A673 (cell line): ENCODE data around the gene C11orf71.

Experiments
- CTCF ChIP-seq: fragments of 300-800, 200-600 bp; sonication (generic); conservative IDR thresholded peaks from 2 replicates; pipeline ENCODE4 v1.5.1; 2017; ENCODE audit warnings: low read depth, mild to moderate bottlenecking, antibody characterized with exemption, low read length, moderate library complexity, mixed read lengths
- EZH2 ChIP-seq: fragments of 200-600 bp; sonication (generic); IDR thresholded peaks from 2 replicates; pipeline ENCODE4 v1.6.1; 2017; ENCODE audit warnings: borderline replicate concordance, low read depth, mild to moderate bottlenecking, mixed read lengths, antibody characterized with exemption, low read length; ENCODE audit not compliant: poor library complexity, severe bottlenecking

- TF ChIP-seq CTCF: no peak
- TF ChIP-seq EZH2: no peak
Measured at GRCh38 chr11:114416441-114416961, 16.2 kb upstream of the C11orf71 start.
